ENCODE results near the gene MAPK9. TPM values are rescaled to one million over a fixed set of nuclear protein-coding genes. Genes with fewer than 3 reads are reported as not detected.

MAPK9 gene
- total and polyA plus RNA-seq, 2 donors from 2014 or later: 17.3 to 30.9 TPM

DNA sequence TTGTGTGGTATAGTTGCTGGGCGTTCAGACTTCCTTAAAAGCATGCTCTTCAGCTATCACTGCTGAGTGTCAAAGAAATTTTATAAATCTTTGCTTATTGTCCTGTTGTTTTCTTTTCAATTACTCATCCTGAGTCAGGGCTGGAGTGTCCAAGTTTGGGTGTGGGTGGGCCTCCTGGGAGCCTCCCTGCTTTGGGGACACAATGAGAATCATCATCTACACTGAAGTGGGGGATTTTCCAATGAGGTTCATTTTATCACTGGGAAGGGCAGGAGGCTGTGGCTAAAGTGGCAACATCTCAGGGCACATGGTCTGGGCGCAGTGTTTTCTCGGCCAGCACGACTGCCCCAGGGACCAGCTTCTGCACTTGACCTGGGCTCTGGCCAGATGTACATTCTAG, 41.8 kb upstream of the MAPK9 start:
- Histone ChIP-seq H3K27ac (ENCODE audit: low read depth in 2 of 2, low read length in 2 of 2) (no peak overlapping the region), H3K4me1 (ENCODE audit: control insufficient read depth in 2 of 3, insufficient read depth in 2 of 3, low read depth in 1 of 3, low read length in 3 of 3) (no peaks in the 10 kb centered on the region), H3K9ac (ENCODE audit: low read length in 3 of 3) (no peak overlapping the region), H3K27me3 (ENCODE audit: control insufficient read depth, insufficient read depth, low read length) (no peaks in the 10 kb centered on the region), H3K9me3 (ENCODE audit: control insufficient read depth in 2 of 3, insufficient read depth in 1 of 3, low read length in 3 of 3) (no peaks in the 10 kb centered on the region), H3K36me3 (ENCODE audit: control insufficient read depth in 2 of 3, insufficient read depth in 3 of 3, low read length in 3 of 3) (no peaks in the 10 kb centered on the region), H3K4me3 (ENCODE audit: low read length in 3 of 3) (no peak overlapping the region)
- FAIRE-seq: no peak
- peak in 1 of 5 donors; percentile 33 for DNase-seq
- intact Hi-C loops (cut with DNase I): no loop called here
- TF ChIP-seq, protein P1, sequence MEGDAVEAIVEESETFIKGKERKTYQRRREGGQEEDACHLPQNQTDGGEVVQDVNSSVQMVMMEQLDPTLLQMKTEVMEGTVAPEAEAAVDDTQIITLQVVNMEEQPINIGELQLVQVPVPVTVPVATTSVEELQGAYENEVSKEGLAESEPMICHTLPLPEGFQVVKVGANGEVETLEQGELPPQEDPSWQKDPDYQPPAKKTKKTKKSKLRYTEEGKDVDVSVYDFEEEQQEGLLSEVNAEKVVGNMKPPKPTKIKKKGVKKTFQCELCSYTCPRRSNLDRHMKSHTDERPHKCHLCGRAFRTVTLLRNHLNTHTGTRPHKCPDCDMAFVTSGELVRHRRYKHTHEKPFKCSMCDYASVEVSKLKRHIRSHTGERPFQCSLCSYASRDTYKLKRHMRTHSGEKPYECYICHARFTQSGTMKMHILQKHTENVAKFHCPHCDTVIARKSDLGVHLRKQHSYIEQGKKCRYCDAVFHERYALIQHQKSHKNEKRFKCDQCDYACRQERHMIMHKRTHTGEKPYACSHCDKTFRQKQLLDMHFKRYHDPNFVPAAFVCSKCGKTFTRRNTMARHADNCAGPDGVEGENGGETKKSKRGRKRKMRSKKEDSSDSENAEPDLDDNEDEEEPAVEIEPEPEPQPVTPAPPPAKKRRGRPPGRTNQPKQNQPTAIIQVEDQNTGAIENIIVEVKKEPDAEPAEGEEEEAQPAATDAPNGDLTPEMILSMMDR (IDR thresholded peaks at IDR 0.05; ENCODE audit: borderline replicate concordance, extremely low read depth, insufficient read depth): no peak

DNA sequence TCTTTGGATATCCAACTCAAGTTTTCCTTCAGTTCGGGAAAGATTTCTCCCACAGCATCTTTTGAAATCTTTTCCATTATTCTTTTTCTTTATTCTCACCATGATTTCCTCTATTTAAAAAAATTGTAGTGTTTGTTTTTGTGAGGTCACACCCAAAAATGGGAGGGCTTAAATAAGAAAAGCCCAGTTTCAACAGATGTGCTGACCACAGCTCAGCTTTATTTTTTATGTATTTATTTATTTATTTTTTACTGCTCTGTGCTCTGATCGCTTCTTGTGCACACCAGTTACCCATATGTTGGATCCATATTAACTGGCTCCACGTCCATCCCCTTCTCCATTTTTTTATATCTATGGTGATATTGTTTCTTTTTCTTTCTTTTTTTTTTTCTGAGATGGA, 41.0 kb upstream of the MAPK9 start:
- Histone ChIP-seq H3K27ac (ENCODE audit: low read depth in 2 of 2, low read length in 2 of 2) (no peak overlapping the region), H3K9ac (ENCODE audit: low read length in 3 of 3) (no peak overlapping the region), H3K4me3 (ENCODE audit: low read length in 3 of 3) (no peak overlapping the region), H3K27me3 (ENCODE audit: control insufficient read depth, insufficient read depth, low read length) (no peaks in the 10 kb centered on the region), H3K4me1 (ENCODE audit: control insufficient read depth in 2 of 3, insufficient read depth in 2 of 3, low read depth in 1 of 3, low read length in 3 of 3) (no peaks in the 10 kb centered on the region), H3K9me3 (ENCODE audit: control insufficient read depth in 2 of 3, insufficient read depth in 1 of 3, low read length in 3 of 3) (no peaks in the 10 kb centered on the region), H3K36me3 (ENCODE audit: control insufficient read depth in 2 of 3, insufficient read depth in 3 of 3, low read length in 3 of 3) (no peaks in the 10 kb centered on the region)
- no peak for FAIRE-seq
- DNase-seq: no peak
- TF ChIP-seq, protein P1 (IDR thresholded peaks at IDR 0.05; ENCODE audit: borderline replicate concordance, extremely low read depth, insufficient read depth): no peak
- intact Hi-C loops (cut with DNase I): no loop called here

DNA sequence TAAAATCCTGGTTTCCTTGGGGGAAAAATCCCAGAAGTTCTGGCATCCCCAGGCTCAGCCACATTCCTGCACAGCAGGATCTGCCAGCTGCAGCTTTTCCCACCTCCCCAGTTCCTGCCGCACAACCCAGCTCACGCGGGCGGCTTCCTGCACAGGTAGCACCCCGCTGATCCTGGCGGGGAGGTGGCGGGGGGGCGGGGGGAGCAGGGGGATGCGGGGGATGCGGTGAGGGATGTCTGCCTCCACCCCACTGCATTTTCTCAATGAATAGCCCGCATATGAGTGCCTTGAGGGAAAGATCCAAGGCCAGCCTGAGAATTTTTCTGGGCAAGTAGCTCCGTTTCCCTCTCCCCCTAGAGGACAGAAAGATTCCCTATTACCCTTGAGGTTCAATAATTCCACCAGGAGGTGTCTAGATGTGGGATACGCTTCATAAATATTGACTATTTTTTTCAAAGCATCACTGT, 40.2 kb upstream of the MAPK9 start:
- H3K27ac ChIP-seq (ENCODE audit: low read depth in 2 of 2, low read length in 2 of 2): no peak overlapping the region

More for the DNA sequence above, 40.2 kb upstream of the MAPK9 start:
- H3K4me3 ChIP-seq (ENCODE audit: low read length in 3 of 3): no peak overlapping the region
- TF ChIP-seq, protein P1 (IDR thresholded peaks at IDR 0.05; ENCODE audit: borderline replicate concordance, extremely low read depth, insufficient read depth): no peak
- no peak overlapping the region for H3K9ac ChIP-seq (ENCODE audit: low read length in 3 of 3)
- no peaks in the 10 kb centered on the region for H3K9me3 ChIP-seq (ENCODE audit: control insufficient read depth in 2 of 3, insufficient read depth in 1 of 3, low read length in 3 of 3)
- FAIRE-seq: no peak
- intact Hi-C loops (cut with DNase I): no loop called here
- no peaks in the 10 kb centered on the region for H3K27me3 ChIP-seq (ENCODE audit: control insufficient read depth, insufficient read depth, low read length)
- no peaks in the 10 kb centered on the region for H3K4me1 ChIP-seq (ENCODE audit: control insufficient read depth in 2 of 3, insufficient read depth in 2 of 3, low read depth in 1 of 3, low read length in 3 of 3)
- DNase-seq: peak in 2 of 5 donors; percentile 40 to 50
- H3K36me3 ChIP-seq (ENCODE audit: control insufficient read depth in 2 of 3, insufficient read depth in 3 of 3, low read length in 3 of 3): no peaks in the 10 kb centered on the region

All from kidney (tissue), 14 donors.